Left renal cortex interstitium (tissue), 4 donors: ENCODE data around the gene SRP9. TPM values are rescaled to one million over a fixed set of nuclear protein-coding genes. Genes with fewer than 3 reads are reported as not detected.

Experiments
- DNase-seq, 4 donors: peaks; one replicate each; pipeline ENCODE4 v3.0.0-alpha.2; 2013; ENCODE audit warnings: low read depth in 4 of 4, low spot score in 2 of 4, missing footprints in 1 of 4
- polyA plus RNA-seq, 4 donors: library from polyadenylated mRNA; unstranded; fragments of 120-200 nt; gene quantifications; one replicate each; pipeline ENCODE4 v1.2.1, GENCODE V29; 2013; ENCODE audit not compliant: insufficient read length in 4 of 4

SRP9 gene, protein sequence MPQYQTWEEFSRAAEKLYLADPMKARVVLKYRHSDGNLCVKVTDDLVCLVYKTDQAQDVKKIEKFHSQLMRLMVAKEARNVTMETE
- 100 to 1,000 TPM; 360 to 492 (median 444) TPM for polyA plus RNA-seq

DNA sequence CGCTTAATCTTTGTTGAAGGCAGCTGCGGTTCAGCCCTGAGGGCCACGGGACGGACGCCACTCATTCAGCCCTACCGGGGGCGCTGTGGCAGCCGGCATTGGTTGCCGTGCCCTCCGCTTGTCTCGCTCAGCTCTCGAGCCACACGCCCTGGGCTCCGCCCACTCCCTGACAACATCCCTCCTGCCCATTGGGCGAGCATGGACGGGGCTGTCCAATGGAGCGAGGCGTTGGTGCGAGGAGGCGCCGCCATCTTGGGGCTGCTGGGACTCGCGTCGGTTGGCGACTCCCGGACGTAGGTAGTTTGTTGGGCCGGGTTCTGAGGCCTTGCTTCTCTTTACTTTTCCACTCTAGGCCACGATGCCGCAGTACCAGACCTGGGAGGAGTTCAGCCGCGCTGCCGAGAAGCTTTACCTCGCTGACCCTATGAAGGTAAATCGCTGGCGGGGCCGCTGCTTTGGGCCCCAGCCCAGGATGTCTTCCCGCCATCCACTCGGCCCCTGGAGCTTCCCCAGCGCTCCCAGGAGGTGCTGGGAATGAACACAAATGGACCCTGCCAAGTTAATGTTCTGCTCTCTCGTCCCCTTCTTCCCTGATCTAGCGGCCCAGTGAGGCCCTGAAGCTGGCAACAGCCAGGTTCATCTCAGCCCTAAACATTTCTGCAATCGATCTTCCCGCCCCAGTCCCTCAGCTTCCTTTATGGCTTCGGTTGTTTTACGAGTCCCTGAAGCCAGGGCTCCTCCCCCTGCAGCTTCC, at the start of gene SRP9:
SRP9 (plus strand) TSS at position 244 of the 754 bp plus-strand sequence; CDS start at position 359, 115 bp downstream.
- peak; percentile 90 to 99 (median 97) for DNase-seq

DNA sequence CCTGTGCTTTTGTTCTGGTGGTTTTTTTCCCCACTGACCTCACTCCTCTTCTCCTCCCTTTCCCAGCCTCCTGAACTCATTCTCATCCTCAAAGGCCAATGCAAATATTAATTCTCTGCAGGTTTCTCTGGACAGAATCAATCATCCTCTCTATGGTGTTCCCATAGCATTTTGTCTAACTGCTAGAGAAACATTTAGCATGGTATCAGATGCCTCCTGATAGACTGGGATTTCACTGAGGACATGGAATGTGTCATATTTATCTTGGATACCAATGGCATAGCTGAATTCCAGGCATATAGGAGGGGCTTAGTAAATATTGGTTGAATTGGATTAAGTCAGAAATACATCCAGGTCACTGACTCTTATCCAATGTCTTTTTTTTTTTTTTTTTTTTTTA, 46.1 kb upstream of the SRP9 start:
- DNase-seq, result no peak

DNA sequence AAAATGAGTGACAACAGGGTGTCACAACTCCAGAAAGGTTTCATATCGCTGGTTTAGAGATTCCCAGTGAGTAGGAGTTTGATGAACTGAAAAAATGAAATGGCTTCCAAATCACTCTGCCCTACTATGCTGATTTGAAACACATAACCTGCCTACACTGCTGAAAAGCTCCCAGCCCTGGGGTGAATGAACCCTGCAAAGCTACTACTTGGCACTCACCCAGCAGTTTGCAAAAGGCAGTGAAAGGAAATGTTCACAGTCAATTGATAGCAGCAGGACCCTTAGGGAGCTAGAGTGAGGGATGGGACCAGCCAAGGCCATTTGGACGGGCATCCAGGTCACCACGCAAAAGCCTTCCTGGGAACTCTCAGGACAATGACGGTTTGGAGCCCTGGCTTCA, 44.4 kb upstream of the SRP9 start:
- DNase-seq, result no peak

DNA sequence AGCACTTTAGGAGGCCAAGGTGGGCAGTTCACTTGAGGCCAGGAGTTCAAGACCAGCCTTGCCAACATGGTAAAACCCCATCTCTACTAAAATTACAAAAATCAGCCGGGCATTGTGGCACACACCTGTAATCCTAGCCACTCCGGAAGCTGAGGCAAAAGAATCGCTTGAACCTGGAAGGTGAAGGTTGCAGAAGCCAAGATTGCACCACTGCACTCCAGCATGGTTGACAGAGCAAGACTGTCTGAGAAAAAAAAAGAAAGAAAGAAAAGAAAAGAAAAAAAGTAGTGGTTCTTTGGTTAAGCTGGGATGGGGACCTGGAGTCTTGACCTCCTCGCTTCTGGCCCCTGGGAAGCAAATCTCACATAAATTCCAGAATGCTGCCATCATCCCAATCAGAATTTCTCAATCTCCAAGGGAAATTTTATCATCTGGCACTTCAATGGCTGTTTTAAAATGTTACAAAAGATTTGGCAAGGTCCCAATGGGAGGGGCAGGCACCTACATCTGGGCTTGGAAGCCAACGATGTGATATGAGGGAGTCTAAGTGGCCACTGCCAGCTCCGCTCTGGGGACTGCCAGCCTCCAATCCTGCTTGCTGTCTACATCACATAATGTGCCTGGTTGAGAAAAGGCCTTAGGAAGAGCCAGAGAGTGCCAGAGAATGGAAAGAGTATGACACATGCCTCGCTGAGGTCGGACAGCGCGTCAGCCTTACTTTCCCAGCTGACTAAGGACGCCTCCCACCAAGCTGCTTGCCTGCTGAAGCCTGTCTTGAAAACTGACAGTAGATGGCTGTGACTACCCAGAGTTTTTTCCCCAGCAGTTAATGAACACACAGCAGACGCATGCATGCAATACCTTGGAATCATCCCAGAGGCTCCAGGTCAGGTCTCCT, 42.1 kb upstream of the SRP9 start:
- peak in 1 of 4 donors; percentile 42 for DNase-seq

DNA sequence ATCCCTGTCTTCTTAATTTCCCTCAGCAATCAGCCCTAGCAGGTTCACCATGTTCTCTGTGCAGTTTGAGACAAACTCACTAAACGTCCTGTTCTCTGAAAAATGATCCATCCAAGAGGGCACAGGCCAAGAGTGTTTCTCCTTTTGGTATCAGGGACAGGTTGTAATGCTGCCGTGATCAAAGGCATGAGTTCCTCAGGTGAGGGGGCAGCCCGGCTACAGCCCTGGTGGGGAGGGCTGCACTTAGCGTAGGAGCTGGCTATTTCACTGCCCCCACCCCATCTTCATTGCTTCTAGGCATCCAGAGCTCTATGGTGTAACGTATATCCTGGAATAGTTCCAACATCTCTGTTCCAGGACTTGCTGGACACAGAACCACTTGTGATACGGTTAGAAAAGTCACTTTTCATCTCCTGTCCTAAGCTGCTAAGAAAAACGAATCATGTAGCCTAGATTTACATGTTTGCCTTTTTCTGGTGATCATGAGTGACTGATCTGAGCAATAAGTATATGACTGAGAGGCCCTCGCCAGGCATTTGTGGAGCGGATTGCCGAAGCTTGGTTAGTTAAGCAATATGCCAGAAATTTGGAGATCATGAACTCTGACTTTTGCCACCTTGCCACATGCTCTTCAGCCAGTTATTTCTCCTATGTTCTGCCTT, 41.1 kb upstream of the SRP9 start:
- DNase-seq, result no peak

DNA sequence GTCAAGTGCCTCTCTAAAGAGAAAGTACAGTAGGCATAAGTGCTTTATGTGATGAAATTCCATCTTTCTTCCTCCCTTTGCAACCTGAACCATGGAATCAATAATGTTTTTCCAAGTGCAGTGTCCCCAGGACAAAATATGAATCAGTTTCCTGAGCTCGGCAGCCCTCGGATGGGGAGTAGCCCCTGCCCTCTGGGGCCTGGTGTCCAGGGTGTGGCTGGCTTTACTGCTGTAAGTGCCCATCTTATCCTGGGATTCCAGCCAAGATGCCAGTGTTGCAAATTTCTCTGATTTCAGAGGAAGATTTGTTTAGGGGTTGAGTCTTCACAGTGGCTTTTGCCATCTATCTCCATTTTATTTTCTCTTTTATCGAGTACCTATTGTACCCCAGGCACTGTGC, 40.5 kb upstream of the SRP9 start:
- DNase-seq, result no peak

DNA sequence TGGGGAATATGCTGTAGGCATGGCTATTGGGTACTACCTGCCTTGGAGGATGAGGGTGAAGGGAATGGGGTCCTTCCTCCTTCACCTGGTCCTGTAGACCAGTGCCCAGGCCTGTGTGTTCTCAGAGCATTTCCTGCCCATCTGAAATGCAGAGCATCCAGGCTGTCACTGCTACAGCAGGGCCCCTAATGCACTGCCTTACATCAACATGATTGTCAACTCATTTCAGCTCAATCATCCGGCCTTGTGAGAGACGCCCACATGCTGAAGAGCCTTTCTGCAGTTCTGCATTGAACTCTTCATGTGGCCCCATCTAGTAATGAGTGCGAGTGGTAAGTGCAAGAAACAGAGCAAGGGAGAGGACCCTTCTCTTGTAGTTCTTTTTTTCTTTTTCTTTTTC, 39.8 kb upstream of the SRP9 start:
- no peak for DNase-seq

DNA sequence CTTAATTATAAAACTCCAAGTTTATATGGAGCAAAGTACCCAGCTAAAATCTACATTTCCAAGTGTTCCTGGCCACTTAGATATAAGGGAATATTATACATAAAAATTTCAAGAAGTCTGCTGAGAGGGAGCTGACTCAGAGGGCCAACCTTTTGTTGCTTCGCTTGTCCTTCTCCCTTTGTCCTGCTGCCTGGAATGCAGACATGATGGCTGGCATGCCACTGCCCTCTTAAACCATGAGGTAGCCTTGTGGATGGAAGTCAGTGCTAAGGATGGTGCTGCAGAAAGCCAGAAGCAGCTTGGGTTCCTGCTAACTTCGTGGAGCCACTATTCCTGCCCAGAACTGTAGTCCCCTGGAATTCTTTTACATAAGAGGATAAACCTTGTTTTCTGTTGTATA, 38.9 kb upstream of the SRP9 start:
- no peak for DNase-seq

DNA sequence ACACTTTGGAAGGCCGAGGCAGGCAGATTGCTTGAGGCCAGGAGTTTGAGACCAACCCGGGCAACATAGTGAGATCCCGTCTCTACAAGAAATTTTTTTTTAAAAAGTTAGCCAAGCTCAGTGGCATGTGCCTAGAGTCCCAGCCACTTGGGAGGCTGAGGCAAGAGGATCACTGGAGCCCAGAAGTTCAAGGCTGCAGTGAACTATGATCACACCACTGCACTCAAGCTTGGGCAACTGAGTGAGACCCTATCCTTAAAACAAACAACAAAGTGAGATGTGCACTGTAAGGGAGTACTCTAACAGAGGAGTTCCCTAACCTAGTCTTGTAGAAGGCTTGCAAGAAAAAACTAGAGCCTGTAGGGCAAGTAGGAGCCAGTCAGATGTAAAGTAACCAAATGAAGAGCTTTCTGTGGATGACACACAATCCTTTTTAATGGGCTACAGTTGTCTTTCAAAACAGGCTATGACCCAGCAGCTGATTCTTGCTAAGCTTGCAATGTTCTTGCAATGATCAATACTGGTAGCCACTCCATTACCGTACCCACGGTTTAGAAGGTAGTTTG, 38.0 kb upstream of the SRP9 start:
- DNase-seq, result no peak

DNA sequence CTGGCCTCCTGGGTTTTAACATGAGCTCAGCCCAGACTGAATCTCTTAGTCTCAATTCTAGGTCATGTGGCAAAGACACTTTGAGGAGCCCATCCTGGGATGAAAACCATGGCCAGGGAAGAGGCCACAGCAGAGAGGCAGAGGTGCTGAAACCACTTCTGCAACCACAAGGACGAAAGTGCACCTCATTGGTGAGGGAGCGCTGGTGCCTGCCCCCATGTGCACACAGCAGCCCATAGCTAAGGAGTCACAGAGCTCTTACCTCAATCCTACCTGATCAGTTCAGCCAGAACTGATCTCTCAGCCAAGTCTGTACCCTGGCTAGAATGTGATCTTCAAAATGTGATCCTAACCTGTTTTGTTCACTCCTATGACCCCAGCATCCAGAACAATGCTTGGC, 32.9 kb upstream of the SRP9 start:
- DNase-seq, result no peak

DNA sequence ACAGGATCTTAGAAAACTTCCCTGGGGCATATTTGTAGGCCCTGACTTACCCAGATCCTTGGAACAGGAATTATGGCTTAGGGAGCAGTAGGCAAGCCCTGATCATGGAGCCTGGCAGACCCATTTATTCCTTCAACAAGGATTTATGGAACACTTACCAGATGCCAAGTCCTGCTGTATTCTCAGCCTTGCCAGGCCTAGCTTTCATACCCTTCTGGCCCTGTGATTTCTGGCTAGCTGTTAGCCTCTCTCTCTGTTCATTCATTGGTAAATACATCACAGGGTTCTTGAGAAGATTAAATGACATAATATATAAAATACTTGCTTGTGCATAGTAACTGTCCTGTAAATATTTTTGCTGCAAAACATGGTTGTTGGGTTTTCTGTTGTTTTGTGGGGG, 32.4 kb upstream of the SRP9 start:
- DNase-seq, result no peak

DNA sequence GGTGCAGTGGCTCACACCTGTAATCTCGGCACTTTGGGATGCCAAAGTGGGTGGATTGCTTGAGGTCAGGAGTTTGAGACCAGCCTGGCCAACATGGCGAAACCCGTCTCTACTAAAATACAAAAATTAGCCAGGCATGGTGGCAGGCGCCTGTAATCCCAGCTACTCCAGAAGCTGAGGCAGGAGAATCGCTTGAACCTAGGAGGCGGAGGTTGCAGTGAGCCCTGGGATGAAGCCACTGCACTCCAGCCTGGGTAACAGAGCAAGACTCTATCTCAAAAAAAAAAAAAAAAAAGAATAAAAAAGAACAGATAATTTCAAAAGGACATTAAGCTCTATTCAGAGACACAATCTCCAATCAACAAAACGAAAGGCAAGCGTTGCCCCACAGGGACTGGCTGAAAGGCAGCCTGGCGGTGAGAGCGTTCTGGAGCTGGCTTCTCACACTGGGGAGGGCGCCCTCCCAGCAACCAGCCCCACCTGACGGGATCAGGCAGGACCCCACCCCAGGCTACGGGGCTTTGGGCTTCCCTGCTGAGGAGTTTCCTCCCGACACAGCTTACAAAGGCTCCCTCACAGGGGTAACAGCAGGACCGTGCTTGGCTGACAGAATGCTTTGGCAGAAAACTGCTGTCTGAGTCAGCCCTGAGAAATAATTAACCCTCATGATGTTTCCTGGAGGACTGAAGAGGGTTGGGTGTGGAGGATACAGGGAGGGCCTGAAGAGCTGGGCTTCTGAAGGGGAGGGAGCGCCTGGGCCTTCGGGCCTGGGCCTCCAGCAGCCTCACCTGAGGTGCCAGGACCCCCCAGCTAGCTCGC, 31.1 kb upstream of the SRP9 start:
- peak in 2 of 4 donors; percentile 60 to 76 for DNase-seq

DNA sequence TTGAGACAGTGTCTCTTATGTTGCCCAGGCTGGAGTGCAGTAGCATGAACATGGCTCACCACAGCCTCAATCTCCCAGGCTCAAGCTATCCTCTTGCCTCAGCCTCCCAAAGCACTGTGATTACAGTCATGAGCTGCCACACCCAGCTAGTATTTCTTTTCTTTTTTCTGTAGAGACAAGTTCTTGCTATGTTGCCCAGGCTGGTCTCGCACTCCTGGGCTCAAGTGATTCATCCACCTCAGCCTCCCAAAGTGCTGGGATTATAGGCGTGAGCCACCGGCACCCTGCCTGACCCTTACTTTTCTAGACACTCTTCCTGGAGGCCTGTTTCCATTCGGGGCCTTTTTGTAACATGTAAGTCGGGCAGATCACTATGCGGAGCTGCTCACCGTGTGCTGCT, 30.1 kb upstream of the SRP9 start:
- DNase-seq, result no peak

DNA sequence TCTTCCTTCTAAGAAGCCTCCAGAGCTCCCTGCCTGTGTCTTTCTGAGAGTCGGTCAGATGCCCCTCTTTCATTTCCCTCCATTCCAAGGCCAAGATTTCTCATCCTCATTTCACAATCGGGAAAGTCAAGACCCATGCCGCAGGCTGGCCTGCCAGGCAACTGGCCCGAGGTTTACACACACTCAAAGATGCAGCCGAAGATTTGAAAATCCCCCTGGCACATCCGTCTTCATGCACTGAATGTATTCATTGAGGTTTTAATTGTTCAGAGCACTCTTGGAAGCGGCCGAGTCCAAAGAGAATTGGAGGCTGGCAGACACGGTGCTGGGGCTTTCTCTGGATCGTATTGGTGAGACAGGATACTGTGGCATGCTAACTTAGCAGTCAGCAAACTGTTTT, 29.1 kb upstream of the SRP9 start:
- DNase-seq, result no peak

DNA sequence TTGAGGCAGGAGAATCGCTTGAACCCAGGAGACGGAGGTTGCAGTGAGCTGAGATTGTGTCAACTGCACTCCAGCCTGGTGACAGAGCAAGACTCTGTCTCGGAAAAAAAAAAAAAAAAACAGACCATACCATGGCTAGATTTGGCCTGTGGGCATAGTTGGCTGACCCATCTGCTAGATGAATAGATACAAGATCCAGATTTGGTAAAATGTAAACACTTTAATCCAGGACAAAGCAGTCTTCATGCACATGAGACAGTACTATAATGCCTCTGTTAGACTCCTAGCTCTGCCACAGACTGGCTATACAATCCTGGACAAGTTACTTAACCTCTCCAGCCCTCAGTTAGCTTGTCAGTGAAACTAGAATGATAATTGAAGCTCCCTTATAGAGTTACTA, 27.9 kb upstream of the SRP9 start:
- no peak for DNase-seq

DNA sequence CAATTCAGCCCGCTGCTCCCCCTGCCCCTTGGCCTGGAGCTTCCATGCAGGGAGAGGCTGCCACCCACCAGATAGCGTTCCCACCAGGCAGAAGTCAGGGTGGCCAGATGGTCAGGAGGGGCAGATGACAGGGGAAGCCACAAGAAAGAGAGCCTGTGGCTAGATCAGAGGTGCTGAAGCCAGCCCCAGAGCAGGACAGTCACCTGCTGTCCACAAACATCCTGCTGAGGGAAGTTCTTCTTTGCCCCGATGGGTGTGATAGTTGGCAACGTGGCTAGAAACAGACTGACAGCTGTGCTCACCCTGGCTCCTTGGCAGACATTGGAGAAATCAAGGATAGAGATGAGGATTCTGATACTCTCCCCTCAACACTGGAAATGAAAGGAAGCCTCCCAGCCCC, 27.2 kb upstream of the SRP9 start:
- no peak for DNase-seq

DNA sequence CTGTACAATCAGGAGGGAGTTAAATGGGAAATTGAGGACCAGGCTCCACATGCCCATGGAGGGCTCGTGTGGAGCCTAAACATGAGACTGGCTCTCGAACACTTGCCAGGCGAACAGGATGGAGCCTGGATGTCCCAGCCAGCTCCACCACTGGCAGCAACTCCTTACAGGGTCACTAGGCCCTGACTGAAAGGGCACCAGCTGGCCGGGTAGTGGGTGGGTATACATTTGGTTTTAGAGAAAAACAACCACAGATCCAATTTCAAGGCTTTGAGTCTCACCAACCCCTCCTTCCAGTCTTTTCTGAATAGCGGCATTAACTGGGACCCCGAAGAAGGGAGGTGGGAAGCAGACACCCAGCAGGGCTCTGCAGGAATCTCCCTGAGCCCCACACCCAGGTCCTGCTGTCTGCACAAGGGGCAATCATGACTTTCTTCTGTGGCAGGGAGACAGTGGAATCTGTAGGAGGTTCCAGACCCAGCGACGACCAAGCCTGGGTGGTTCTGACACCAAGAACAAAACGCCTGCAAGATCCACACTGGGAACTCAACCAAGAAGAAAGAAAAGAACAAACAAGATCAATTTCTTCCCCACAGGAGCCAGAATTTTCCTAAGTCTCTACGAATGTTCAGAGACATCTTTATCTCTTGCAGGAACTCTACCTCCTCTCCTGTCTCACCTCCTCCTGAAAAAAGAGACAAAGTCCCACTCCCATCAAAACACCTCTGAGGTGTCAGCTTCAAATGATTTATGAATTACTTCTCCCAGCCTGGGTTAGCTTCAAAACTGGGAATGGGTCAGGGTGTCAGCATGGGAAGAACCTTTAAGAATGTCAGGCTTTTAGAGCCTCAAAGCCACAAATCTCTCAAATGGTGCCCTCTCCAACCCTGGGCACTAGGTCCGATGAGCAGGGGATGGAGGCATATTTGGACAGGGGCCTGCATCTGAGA, 26.5 kb upstream of the SRP9 start:
- DNase-seq, result no peak

DNA sequence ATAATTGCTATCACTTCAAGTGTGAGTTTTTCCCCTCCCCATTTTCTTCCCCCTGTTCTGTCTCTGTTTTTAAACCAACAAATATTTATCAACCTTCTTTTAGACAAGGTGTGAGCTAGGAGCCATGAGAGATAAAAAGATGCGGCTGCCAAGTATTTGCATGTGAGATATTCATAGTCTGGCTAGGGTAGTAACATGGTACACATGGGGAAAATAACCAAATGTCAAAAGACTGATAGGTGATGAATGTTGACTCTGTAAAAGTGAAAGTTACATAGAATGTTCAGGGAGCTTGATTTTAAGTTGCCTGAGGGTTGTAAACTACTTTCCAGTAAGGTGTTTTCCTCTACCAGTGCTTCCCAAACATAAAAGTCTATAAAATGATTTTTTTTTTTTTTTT, 25.4 kb upstream of the SRP9 start:
- no peak for DNase-seq
